ENCODE measurements around the gene TRERF1.

TRERF1 gene

DNA sequence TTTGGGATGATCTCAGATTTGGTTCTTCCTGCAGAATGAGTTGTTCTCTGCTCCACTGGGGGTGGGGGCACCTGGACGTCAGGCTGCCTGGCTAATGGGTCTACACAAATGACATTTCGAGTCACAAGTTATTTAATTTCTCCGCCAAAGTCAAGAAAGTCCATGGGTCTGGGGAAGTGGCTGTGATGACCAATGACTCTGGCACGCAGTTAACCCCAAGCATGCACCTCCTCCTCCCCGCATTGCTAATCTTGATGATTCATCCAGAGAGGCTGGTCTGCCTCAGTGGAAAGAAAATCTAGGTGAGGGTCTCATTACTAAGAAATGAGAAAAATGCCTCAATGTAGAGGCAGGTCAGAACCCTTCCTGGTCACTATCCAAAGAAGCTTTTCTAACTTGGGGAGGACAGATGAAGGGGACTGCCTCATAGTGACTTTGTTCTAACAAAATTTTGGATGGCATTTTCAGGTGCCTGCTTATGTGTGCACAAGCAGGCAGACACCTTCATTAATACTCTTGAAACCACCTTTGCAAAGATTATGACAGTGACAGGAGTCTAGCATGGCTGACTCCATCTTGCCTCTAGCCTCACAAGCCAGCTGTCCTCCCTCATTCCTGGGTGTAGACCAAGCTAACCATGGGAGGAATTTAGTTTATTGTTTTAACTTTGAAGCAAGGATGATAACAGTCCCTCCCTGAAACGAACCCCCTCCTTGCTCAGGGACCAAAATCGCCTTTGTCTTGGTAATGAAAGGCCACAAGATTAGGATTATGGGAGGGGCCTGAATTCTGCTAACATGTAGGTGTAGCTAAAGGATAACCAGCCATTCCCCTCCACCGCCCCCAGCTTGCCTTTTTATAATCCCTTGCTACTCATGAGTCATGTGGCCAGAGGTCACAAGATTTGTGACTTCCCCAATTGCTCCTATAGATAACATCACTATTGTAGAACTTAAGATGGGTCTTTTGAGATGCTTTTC, 135.4 kb downstream of the TRERF1 start:
- Histone ChIP-seq H3K14ac (ENCODE audit: low read length in 2 of 2) (no peak overlapping the region), H3K23ac (ENCODE audit: low read length in 2 of 2) (no peak overlapping the region), H3K9ac (ENCODE audit: low read length) (peak overlapping the region; percentile 15), H2BK120ac (ENCODE audit: low read depth, low read length) (peak overlapping the region; percentile 58), H3K18ac (ENCODE audit: low read depth in 1 of 2, low read length in 2 of 2) (peak overlapping the region; percentile 69 to 70), H3K27me3 (ENCODE audit: control insufficient read depth in 1 of 2, insufficient read depth in 1 of 2, low read length in 2 of 2) (no peaks in the 10 kb centered on the region), H2BK5ac (ENCODE audit: low read depth, low read length, poor library complexity, severe bottlenecking) (peak overlapping the region; percentile 92), H3K4me3 (ENCODE audit: insufficient read depth in 1 of 2, low read depth in 1 of 2, low read length in 2 of 2) (no peak overlapping the region), H2AFZ (ENCODE audit: low read depth, low read length) (no peak overlapping the region), H2BK12ac (ENCODE audit: low read length in 2 of 2) (peak overlapping the region; percentile 49 to 61), H2AK5ac (ENCODE audit: low read length, severe bottlenecking) (peak overlapping the region; percentile 62), H2BK15ac (ENCODE audit: low read depth, poor library complexity, severe bottlenecking) (no peak overlapping the region), H3K27ac (ENCODE audit: low read length, poor library complexity, severe bottlenecking) (peak overlapping the region; percentile 94), H3K4me1 (ENCODE audit: control insufficient read depth, insufficient read depth, low read depth, low read length) (peaks cover 27% of the 10 kb centered on the region), H3K79me1 (replicated peaks; ENCODE audit: low read length, poor library complexity, severe bottlenecking) (peaks cover 22% of the 10 kb centered on the region), H4K91ac (ENCODE audit: low read length) (peak overlapping the region; percentile 46), H3K4me2 (ENCODE audit: low read length, poor library complexity, severe bottlenecking) (peak overlapping the region; percentile 6), H3K9me3 (ENCODE audit: control insufficient read depth, low read length) (no peaks in the 10 kb centered on the region), H3K36me3 (ENCODE audit: control insufficient read depth in 1 of 2, insufficient read depth in 2 of 2, low read depth in 1 of 2, low read length in 2 of 2) (peaks cover 6 to 14% of the 10 kb centered on the region in 2 experiments), H4K8ac (ENCODE audit: low read length) (peak overlapping the region; percentile 19), H3K4ac (ENCODE audit: low read depth in 1 of 2, low read length in 2 of 2) (peak overlapping the region in 1 of 2 experiments; percentile 45)
- DNase-seq = peak; percentile 96
- WGBS = 0% methylated on average over 4 of the region's 8 CpGs

DNA sequence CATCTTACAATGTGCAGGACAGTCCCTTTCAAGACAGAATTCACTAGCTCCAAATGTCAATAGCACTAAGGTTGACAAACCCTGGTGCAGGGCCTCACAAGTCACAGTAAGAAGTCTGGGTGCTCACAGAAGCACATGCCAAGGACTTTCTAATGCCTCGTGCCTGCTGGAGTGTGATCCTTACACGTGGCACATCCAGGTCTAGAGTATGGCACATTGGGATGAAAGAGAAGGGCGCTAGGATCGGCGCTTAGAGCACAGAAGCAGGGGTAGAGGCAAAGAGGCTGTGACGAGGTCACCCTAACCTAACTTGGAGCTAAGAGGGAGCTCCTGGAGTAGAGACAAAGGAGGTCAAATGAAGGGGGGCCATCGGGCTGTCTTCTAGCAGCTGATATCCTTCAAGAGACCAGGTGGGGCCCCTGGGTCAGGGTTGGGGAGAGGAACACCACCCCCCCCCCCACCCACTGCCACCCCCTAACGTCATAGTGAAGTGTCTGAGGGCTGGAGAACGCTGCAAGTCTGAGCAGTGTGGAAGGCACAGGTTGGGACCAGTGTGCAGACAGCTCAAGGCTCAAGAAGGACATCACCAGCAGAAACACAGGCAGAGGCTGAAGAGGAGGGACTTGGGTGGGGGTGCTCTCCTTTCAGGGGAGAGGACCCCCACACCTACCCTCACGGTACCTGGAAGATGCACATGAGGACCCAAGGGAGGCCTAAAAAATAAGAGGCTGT, 136.3 kb downstream of the TRERF1 start:
- Histone ChIP-seq H3K9ac (ENCODE audit: low read length) (peak overlapping the region; percentile 15), H3K36me3 (ENCODE audit: control insufficient read depth in 1 of 2, insufficient read depth in 2 of 2, low read depth in 1 of 2, low read length in 2 of 2) (peaks cover 6 to 17% of the 10 kb centered on the region in 2 experiments), H3K9me3 (ENCODE audit: control insufficient read depth, low read length) (no peaks in the 10 kb centered on the region), H3K27ac (ENCODE audit: low read length, poor library complexity, severe bottlenecking) (peak overlapping the region; percentile 82), H3K4me3 (ENCODE audit: insufficient read depth in 1 of 2, low read depth in 1 of 2, low read length in 2 of 2) (peak overlapping the region in 1 of 2 experiments; percentile 30), H4K91ac (ENCODE audit: low read length) (peak overlapping the region; percentile 62), H2BK15ac (ENCODE audit: low read depth, poor library complexity, severe bottlenecking) (no peak overlapping the region), H4K8ac (ENCODE audit: low read length) (no peak overlapping the region), H3K14ac (ENCODE audit: low read length in 2 of 2) (peak overlapping the region in 1 of 2 experiments; percentile 66), H2BK5ac (ENCODE audit: low read depth, low read length, poor library complexity, severe bottlenecking) (peak overlapping the region; percentile 33), H3K79me1 (replicated peaks; ENCODE audit: low read length, poor library complexity, severe bottlenecking) (peaks cover 16% of the 10 kb centered on the region), H2AK5ac (ENCODE audit: low read length, severe bottlenecking) (peak overlapping the region; percentile 55), H3K23ac (ENCODE audit: low read length in 2 of 2) (peak overlapping the region in 1 of 2 experiments; percentile 20), H3K4ac (ENCODE audit: low read depth in 1 of 2, low read length in 2 of 2) (peak overlapping the region in 1 of 2 experiments; percentile 12), H3K4me2 (ENCODE audit: low read length, poor library complexity, severe bottlenecking) (no peak overlapping the region), H3K18ac (ENCODE audit: low read depth in 1 of 2, low read length in 2 of 2) (peak overlapping the region; percentile 40 to 82), H2BK12ac (ENCODE audit: low read length in 2 of 2) (peak overlapping the region; percentile 65 to 67), H2BK120ac (ENCODE audit: low read depth, low read length) (peak overlapping the region; percentile 58), H3K27me3 (ENCODE audit: control insufficient read depth in 1 of 2, insufficient read depth in 1 of 2, low read length in 2 of 2) (no peaks in the 10 kb centered on the region), H3K4me1 (ENCODE audit: control insufficient read depth, insufficient read depth, low read depth, low read length) (peaks cover 26% of the 10 kb centered on the region), H2AFZ (ENCODE audit: low read depth, low read length) (no peak overlapping the region)
- WGBS = 73% methylated on average over 9 of the region's 10 CpGs
- no peak for DNase-seq

GRCh38 chr6:42314571-42315258, 137.0 kb downstream of the TRERF1 start:
- H3K9me3 ChIP-seq (ENCODE audit: control insufficient read depth, low read length) = no peaks in the 10 kb centered on the region
- H2AFZ ChIP-seq (ENCODE audit: low read depth, low read length) = no peak overlapping the region

More at GRCh38 chr6:42314571-42315258, 137.0 kb downstream of the TRERF1 start:
- no peak overlapping the region for H3K4me3 ChIP-seq (ENCODE audit: insufficient read depth in 1 of 2, low read depth in 1 of 2, low read length in 2 of 2)
- H3K14ac ChIP-seq (ENCODE audit: low read length in 2 of 2) = peak overlapping the region in 1 of 2 experiments; percentile 66
- H2BK120ac ChIP-seq (ENCODE audit: low read depth, low read length) = peak overlapping the region; percentile 0
- 84% methylated on average over 10 of the region's 10 CpGs for WGBS
- peak overlapping the region; percentile 87 for H4K91ac ChIP-seq (ENCODE audit: low read length)
- no peak for DNase-seq
- H3K4me2 ChIP-seq (ENCODE audit: low read length, poor library complexity, severe bottlenecking) = no peak overlapping the region
- no peak overlapping the region for H2BK5ac ChIP-seq (ENCODE audit: low read depth, low read length, poor library complexity, severe bottlenecking)
- peak overlapping the region; percentile 12 to 49 for H3K4ac ChIP-seq (ENCODE audit: low read depth in 1 of 2, low read length in 2 of 2)
- peaks cover 6 to 17% of the 10 kb centered on the region in 2 experiments for H3K36me3 ChIP-seq (ENCODE audit: control insufficient read depth in 1 of 2, insufficient read depth in 2 of 2, low read depth in 1 of 2, low read length in 2 of 2)
- peak overlapping the region; percentile 24 for H2AK5ac ChIP-seq (ENCODE audit: low read length, severe bottlenecking)
- H3K27ac ChIP-seq (ENCODE audit: low read length, poor library complexity, severe bottlenecking) = no peak overlapping the region
- peaks cover 26% of the 10 kb centered on the region for H3K4me1 ChIP-seq (ENCODE audit: control insufficient read depth, insufficient read depth, low read depth, low read length)
- peak overlapping the region; percentile 40 to 82 for H3K18ac ChIP-seq (ENCODE audit: low read depth in 1 of 2, low read length in 2 of 2)
- no peak overlapping the region for H2BK15ac ChIP-seq (ENCODE audit: low read depth, poor library complexity, severe bottlenecking)
- no peak overlapping the region for H3K9ac ChIP-seq (ENCODE audit: low read length)
- H3K79me1 ChIP-seq (replicated peaks; ENCODE audit: low read length, poor library complexity, severe bottlenecking) = peaks cover 19% of the 10 kb centered on the region
- peak overlapping the region; percentile 33 for H4K8ac ChIP-seq (ENCODE audit: low read length)
- no peak overlapping the region for H3K23ac ChIP-seq (ENCODE audit: low read length in 2 of 2)
- H2BK12ac ChIP-seq (ENCODE audit: low read length in 2 of 2) = peak overlapping the region; percentile 65 to 67
- no peaks in the 10 kb centered on the region for H3K27me3 ChIP-seq (ENCODE audit: control insufficient read depth in 1 of 2, insufficient read depth in 1 of 2, low read length in 2 of 2)

Data from mesenchymal stem cell (in vitro differentiated cells and primary cell).